ENCODE data around the gene LSM5. TPM values are rescaled to one million over a fixed set of nuclear protein-coding genes. Genes with fewer than 3 reads are reported as not detected.

LSM5 gene
- total and polyA plus RNA-seq, 9 of the 15 experiments (the other 6 are each of a cell fraction or from before 2014, with no cell fraction given), result 36.3 to 620 (median 186) TPM

DNA sequence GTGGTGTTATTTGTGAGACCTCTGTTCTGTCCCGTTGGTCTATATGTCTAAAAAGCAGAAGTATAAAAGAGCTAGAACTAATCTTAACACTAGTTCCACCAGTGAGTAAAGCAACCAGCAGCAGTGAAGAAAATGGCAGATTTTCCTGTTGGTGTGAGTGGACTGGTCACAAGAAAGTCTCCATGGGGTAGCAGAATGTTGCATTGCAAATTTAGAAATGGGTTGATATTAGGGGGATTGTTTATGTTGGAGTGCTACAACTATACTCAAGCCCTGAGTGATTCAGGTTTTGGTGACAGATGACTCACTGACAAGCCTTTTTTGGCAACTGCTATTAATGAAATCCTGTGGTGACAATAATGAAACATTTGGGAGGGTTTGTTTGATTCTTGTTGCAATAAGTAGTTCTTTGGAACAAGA lies 10.8 kb upstream of the LSM5 start (continued):
- TF ChIP-seq EHMT2 (IDR thresholded peaks at IDR 0.05) (peak; percentile 10; the same call in 1 of the 2 replicates), ELF4 (CRISPR knock-in tag; IDR thresholded peaks at IDR 0.05) (no peak), KDM1A (IDR thresholded peaks at IDR 0.05) (no peak), ETS1 (conservative IDR thresholded peaks at IDR 0.05; ENCODE audit: control insufficient read depth, low read depth, low read length) (no peak), STAT5A (IDR thresholded peaks at IDR 0.05; ENCODE audit: borderline replicate concordance, low read length) (no peak), ZBTB12 (CRISPR knock-in tag; IDR thresholded peaks at IDR 0.05) (no peak), ARID1B (IDR thresholded peaks at IDR 0.05) (peak; percentile 50; the same call in 1 of the 2 replicates), MCM5 (IDR thresholded peaks at IDR 0.05; ENCODE audit: low read depth) (no peak), ETV5 (CRISPR knock-in tag; IDR thresholded peaks at IDR 0.05; ENCODE audit: low read depth) (no peak), DACH1 (IDR thresholded peaks at IDR 0.05; ENCODE audit: partially characterized antibody) (peak; percentile 56), PHB (CRISPR knock-in tag; IDR thresholded peaks at IDR 0.05) (no peak), ZNF584 (CRISPR knock-in tag; IDR thresholded peaks at IDR 0.05; ENCODE audit: low read depth) (no peak)
- TF ChIP-seq, protein P1, sequence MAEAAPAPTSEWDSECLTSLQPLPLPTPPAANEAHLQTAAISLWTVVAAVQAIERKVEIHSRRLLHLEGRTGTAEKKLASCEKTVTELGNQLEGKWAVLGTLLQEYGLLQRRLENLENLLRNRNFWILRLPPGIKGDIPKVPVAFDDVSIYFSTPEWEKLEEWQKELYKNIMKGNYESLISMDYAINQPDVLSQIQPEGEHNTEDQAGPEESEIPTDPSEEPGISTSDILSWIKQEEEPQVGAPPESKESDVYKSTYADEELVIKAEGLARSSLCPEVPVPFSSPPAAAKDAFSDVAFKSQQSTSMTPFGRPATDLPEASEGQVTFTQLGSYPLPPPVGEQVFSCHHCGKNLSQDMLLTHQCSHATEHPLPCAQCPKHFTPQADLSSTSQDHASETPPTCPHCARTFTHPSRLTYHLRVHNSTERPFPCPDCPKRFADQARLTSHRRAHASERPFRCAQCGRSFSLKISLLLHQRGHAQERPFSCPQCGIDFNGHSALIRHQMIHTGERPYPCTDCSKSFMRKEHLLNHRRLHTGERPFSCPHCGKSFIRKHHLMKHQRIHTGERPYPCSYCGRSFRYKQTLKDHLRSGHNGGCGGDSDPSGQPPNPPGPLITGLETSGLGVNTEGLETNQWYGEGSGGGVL (CRISPR knock-in tag; IDR thresholded peaks at IDR 0.05), result no peak
- TF ChIP-seq, protein P2, sequence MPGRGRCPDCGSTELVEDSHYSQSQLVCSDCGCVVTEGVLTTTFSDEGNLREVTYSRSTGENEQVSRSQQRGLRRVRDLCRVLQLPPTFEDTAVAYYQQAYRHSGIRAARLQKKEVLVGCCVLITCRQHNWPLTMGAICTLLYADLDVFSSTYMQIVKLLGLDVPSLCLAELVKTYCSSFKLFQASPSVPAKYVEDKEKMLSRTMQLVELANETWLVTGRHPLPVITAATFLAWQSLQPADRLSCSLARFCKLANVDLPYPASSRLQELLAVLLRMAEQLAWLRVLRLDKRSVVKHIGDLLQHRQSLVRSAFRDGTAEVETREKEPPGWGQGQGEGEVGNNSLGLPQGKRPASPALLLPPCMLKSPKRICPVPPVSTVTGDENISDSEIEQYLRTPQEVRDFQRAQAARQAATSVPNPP (IDR thresholded peaks at IDR 0.05; ENCODE audit: borderline replicate concordance, insufficient read depth, insufficient read length), result no peak
- TF ChIP-seq, protein P3, sequence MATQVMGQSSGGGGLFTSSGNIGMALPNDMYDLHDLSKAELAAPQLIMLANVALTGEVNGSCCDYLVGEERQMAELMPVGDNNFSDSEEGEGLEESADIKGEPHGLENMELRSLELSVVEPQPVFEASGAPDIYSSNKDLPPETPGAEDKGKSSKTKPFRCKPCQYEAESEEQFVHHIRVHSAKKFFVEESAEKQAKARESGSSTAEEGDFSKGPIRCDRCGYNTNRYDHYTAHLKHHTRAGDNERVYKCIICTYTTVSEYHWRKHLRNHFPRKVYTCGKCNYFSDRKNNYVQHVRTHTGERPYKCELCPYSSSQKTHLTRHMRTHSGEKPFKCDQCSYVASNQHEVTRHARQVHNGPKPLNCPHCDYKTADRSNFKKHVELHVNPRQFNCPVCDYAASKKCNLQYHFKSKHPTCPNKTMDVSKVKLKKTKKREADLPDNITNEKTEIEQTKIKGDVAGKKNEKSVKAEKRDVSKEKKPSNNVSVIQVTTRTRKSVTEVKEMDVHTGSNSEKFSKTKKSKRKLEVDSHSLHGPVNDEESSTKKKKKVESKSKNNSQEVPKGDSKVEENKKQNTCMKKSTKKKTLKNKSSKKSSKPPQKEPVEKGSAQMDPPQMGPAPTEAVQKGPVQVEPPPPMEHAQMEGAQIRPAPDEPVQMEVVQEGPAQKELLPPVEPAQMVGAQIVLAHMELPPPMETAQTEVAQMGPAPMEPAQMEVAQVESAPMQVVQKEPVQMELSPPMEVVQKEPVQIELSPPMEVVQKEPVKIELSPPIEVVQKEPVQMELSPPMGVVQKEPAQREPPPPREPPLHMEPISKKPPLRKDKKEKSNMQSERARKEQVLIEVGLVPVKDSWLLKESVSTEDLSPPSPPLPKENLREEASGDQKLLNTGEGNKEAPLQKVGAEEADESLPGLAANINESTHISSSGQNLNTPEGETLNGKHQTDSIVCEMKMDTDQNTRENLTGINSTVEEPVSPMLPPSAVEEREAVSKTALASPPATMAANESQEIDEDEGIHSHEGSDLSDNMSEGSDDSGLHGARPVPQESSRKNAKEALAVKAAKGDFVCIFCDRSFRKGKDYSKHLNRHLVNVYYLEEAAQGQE (IDR thresholded peaks at IDR 0.05; ENCODE audit: borderline replicate concordance), result no peak
- TF ChIP-seq, protein P3 (CRISPR knock-in tag; IDR thresholded peaks at IDR 0.05; ENCODE audit: low read depth), result no peak

Measured in K562 (cell line).